AG04450 (cell line): ENCODE results near the gene RASSF6. TPM values are rescaled to one million over a fixed set of nuclear protein-coding genes. Genes with fewer than 3 reads are reported as not detected.
A peak's percentile ranks its signal among the peaks of the same experiment; 100 is the strongest.
"Not testable (repeated sequence)": the region's sequence is repeated elsewhere in the genome, so short reads cannot be mapped to it uniquely, and the experiment has no call there.

ENCODE experiments used
- CTCF ChIA-PET: fragments of 300-600, 350-600 bp; formaldehyde crosslinking; extraction: SDS; loops from one replicate; lab custom pipeline; 2022; ENCODE audit warnings: antibody characterized with exemption, inconsistent platforms; lab: Charles Lee
- POLR2A ChIA-PET: fragments of 350-600 bp; formaldehyde crosslinking; extraction: SDS; loops from one replicate; lab custom pipeline; 2021; ENCODE audit warnings: antibody characterized with exemption, inconsistent platforms; lab: Yijun Ruan, JAX
- DNase-seq: peaks from one replicate; pipeline ENCODE4 v3.0.0-alpha.2; 2011; ENCODE audit warnings: low read depth, low spot score
- H3K27ac ChIP-seq: one replicate; pipeline ENCODE4 v1.5.1; 2012; ENCODE audit warnings: low read depth, low read length, control low read depth
- H3K27me3 ChIP-seq: one replicate; pipeline ENCODE4 v1.6.0; 2012; ENCODE audit warnings: low read length; ENCODE audit not compliant: control insufficient read depth, insufficient read depth
- H3K4me3 ChIP-seq: 2 replicates; pipeline ENCODE4 v1.5.1; 2011; ENCODE audit warnings: mild to moderate bottlenecking, low read depth, low read length, control low read depth
- H3K9me3 ChIP-seq: 2 replicates; pipeline ENCODE4 v1.5.1; 2012; ENCODE audit warnings: low read length; ENCODE audit not compliant: control insufficient read depth, insufficient read depth
- polyA plus RNA-seq: library from polyadenylated mRNA; depleted of rRNA; stranded (reverse); fragments of >200 nt; gene quantifications from 2 replicates; pipeline ENCODE4 v1.2.3, GENCODE V29; 2011
- TF ChIP-seq, protein P1 (sequence below): IDR thresholded peaks from 2 replicates; pipeline ENCODE4 v1.5.1; 2011; ENCODE audit warnings: low read depth, low read length, control low read depth, inconsistent platforms

Gene RASSF6
- polyA plus RNA-seq, 1 experiment, result 0.07 TPM

DNA sequence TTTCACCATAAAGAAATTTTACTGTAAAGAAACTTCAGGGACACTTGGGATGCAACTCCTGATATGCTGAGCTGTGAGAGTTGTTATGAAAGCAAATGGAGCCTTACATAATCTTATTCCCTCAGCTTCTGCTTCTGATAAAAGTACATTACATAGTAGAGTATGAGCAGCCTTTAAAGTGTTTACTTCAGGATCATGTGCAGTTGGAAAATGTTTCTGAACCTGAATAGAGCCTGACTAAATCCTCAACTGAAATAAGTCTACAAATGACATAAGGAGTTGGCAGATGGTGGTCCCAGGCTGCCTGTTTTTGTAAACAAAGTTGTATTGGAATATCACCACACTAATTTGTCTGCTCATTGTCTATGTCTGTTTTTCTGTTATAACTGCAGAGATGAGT lies 19.3 kb downstream of the RASSF6 start:
- no peaks in the 10 kb centered on the region for H3K9me3 ChIP-seq
- H3K4me3 ChIP-seq, result no peak overlapping the region
- H3K27me3 ChIP-seq, result no peaks in the 10 kb centered on the region
- TF ChIP-seq, protein P1, sequence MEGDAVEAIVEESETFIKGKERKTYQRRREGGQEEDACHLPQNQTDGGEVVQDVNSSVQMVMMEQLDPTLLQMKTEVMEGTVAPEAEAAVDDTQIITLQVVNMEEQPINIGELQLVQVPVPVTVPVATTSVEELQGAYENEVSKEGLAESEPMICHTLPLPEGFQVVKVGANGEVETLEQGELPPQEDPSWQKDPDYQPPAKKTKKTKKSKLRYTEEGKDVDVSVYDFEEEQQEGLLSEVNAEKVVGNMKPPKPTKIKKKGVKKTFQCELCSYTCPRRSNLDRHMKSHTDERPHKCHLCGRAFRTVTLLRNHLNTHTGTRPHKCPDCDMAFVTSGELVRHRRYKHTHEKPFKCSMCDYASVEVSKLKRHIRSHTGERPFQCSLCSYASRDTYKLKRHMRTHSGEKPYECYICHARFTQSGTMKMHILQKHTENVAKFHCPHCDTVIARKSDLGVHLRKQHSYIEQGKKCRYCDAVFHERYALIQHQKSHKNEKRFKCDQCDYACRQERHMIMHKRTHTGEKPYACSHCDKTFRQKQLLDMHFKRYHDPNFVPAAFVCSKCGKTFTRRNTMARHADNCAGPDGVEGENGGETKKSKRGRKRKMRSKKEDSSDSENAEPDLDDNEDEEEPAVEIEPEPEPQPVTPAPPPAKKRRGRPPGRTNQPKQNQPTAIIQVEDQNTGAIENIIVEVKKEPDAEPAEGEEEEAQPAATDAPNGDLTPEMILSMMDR, result no peak
- no peak overlapping the region for H3K27ac ChIP-seq
- POLR2A ChIA-PET, result no interaction called here
- CTCF ChIA-PET, result interaction anchor here (1.2 to 2.3 kb wide), 4 partner anchors 8 to 534 kb away, joined by 3 to 9 read pairs (median 6); no protein-coding TSS in a partner anchor
- DNase-seq, result no peak

DNA sequence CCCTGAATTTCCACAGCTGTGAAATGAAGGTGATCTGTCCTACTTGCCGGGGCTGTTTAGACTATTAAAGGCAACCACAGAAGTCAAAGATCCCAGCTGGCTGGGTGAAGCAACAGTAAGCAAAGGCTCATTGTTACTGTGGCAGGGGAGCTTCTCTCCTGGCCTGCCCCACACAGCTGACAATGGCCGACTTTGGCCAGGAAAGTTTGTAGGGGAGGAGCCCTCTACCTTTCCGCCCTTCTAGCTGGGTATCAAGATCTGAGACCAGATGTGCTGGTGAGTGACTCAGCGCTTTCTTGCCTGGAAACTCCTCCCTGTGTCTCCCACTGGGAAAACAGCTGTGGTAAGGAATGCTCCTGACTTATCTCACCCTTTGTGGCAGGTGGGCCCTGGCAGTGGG lies 21.1 kb downstream of the RASSF6 start:
- ChIA-PET POLR2A (interaction anchor here (0.5 to 1.2 kb wide), 3 partner anchors 9 to 341 kb away, joined by 3 to 4 read pairs (median 4); partner anchors contain the start of gene ANKRD17), CTCF (interaction anchor here (0.9 kb wide), 2 partner anchors 55 to 260 kb away, joined by 3 to 6 read pairs; no protein-coding TSS in a partner anchor)
- Histone ChIP-seq H3K27ac (peak overlapping the region; percentile 80), H3K9me3 (no peaks in the 10 kb centered on the region), H3K27me3 (no peaks in the 10 kb centered on the region), H3K4me3 (no peak overlapping the region)
- DNase-seq, result peak; percentile 71
- TF ChIP-seq, protein P1, result no peak

DNA sequence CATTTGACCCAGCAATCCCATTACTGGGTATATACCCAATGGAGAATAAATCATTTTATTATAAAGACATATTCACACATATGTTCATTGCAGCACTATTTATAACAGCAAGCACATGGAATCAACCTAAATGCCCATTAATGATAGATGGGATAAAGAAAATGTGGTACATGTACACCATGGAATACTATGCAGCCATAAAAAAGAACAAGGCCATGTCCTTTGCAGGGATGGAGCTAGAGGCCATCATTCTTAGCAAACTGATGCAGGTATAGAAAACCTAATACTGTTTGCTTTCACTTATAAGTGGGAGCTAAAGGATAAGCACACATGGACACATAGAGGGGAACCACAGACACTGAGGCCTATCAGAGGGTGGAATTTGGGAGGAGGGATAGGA lies 22.6 kb downstream of the RASSF6 start:
- H3K4me3 ChIP-seq, result no peak overlapping the region
- POLR2A ChIA-PET, result no interaction called here
- TF ChIP-seq, protein P1, result no peak
- DNase-seq, result no peak
- H3K27me3 ChIP-seq, result no peaks in the 10 kb centered on the region
- H3K9me3 ChIP-seq, result no peaks in the 10 kb centered on the region
- no peak overlapping the region for H3K27ac ChIP-seq
- CTCF ChIA-PET, result interaction anchor here (1.5 kb wide), 1 partner anchor 22 kb away, joined by 3 read pairs; no protein-coding TSS in a partner anchor

DNA sequence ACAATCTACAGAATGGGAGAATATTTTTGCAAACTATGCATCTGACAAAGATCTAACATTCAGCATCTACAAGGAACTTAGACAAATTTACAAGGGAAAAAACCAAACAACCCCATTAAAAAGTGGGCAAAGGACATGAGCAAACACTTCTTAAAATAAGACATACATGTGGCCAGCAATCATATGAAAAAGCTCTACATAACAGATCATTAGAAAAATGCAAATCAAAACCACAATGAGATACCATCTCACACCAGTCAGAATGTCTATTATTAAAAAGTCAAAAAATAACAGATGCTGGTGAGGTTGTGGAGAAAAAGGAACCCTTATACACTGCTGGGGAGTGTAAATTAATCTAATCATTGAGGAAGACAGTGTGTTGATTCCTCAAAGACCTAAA lies 23.1 kb downstream of the RASSF6 start:
- CTCF ChIA-PET, result interaction anchor here (1.5 to 5.8 kb wide), 2 partner anchors 22 to 56 kb away, joined by 3 to 80 read pairs; no protein-coding TSS in a partner anchor
- POLR2A ChIA-PET, H3K27me3 ChIP-seq, DNase-seq, H3K27ac ChIP-seq, H3K9me3 ChIP-seq, H3K4me3 ChIP-seq: not testable (repeated sequence)

DNA sequence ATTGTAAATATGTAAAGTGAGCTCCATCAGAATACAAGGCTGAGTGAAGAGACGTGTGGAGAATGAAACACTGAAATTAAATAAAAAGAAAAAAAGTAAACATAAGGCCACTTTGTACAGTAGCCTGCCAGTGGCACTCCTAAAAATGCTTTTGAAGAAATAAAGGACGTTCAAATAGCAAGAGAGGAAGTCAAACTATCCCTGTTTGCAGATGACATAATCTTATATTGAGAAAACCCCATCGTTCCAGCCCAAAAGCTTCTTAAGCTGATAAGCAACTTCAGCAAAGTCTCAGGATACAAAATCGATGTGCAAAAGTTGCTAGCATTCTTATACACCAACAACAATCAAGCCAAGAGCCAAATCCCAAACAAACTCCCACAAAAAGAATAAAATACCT lies 24.2 kb downstream of the RASSF6 start:
- ChIA-PET CTCF (interaction anchor here (1.0 to 5.8 kb wide), 4 partner anchors 22 to 66 kb away, joined by 3 to 80 read pairs (median 3); no protein-coding TSS in a partner anchor), POLR2A (no interaction called here)
- no peak for DNase-seq
- H3K9me3 ChIP-seq, result no peaks in the 10 kb centered on the region
- no peak overlapping the region for H3K27ac ChIP-seq
- TF ChIP-seq, protein P1, result no peak
- no peaks in the 10 kb centered on the region for H3K27me3 ChIP-seq
- H3K4me3 ChIP-seq, result no peak overlapping the region
